T-helper 17 cell (primary cell): ENCODE results near the gene TGFB1. TPM values are rescaled to one million over a fixed set of nuclear protein-coding genes. Genes with fewer than 3 reads are reported as not detected.

Source experiments
- ATAC-seq: fragments of 150-1000 bp; cut with Tn5 transposase; 2 replicates; pipeline ENCODE4 v1.10.0; 2021; ENCODE audit warnings: mild to moderate bottlenecking, moderate library complexity
- DNase-seq, 3 donors: peaks; one replicate each; pipeline versions ENCODE4 v3.0.0 to v3.0.0-alpha.2; 2020 to 2021
- H3K9me3 ChIP-seq: one replicate; pipeline ENCODE4 v1.7.0; 2013; ENCODE audit warnings: low read length, mild to moderate bottlenecking; ENCODE audit not compliant: control insufficient read depth, poor library complexity, severe bottlenecking
- H3K27ac Mint-ChIP-seq: one replicate; pipeline ENCODE4 v1.8.0; 2022; ENCODE audit warnings: mild to moderate bottlenecking, moderate library complexity, mixed read lengths
- H3K27me3 Mint-ChIP-seq: one replicate; pipeline ENCODE4 v1.8.0; 2022; ENCODE audit warnings: mixed read lengths
- H3K36me3 Mint-ChIP-seq: one replicate; pipeline ENCODE4 v1.8.0; 2022; ENCODE audit warnings: low read depth, mixed read lengths
- H3K4me1 Mint-ChIP-seq: one replicate; pipeline ENCODE4 v1.8.0; 2022; ENCODE audit warnings: mild to moderate bottlenecking, mixed read lengths
- H3K4me3 Mint-ChIP-seq: one replicate; pipeline ENCODE4 v1.8.0; 2022; ENCODE audit warnings: mild to moderate bottlenecking, moderate library complexity, mixed read lengths
- total RNA-seq, 4 donors: library from RNA in 2 of 4; stranded (reverse) in 2 of 4; gene quantifications; one replicate each; pipeline ENCODE4 v1.2.3 and lab custom pipeline; 2022 to 2026

The TGFB1 gene
- total RNA-seq, 2 donors from 2014 or later: 408 to 431 TPM

DNA sequence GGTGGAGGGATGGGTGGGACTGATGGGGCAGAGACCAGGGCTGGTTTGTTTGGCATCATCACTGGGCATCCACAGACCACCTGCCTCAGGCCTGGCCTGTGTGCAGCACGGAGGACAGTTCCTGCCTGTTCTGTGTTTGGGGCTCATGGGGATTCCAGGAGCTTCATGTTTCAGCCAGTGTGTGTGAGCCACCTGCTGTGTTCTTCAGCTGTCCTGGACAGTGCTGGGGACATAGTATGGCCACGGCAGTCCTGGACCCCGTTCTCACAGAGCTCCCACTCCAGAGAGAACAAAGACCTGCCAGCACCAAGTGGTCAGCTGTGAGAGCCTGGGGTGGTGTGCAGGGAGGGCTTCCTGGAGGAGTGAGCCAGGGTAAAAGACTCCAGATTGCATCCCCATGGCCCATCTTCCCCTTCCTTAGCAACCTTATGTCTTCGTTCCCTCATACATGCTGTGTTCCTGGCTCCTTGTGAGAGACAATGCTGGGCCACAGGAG is 45.7 kb downstream of the TGFB1 start:
- ATAC-seq: peak; percentile 4
- Mint-ChIP-seq H3K36me3 (peaks cover 19% of the 10 kb centered on the region), H3K4me3 (peak overlapping the region; percentile 100), H3K27ac (peak overlapping the region; percentile 100), H3K27me3 (no peaks in the 10 kb centered on the region), H3K4me1 (peaks cover 66% of the 10 kb centered on the region)
- H3K9me3 ChIP-seq: no peaks in the 10 kb centered on the region
- DNase-seq: no peak

DNA sequence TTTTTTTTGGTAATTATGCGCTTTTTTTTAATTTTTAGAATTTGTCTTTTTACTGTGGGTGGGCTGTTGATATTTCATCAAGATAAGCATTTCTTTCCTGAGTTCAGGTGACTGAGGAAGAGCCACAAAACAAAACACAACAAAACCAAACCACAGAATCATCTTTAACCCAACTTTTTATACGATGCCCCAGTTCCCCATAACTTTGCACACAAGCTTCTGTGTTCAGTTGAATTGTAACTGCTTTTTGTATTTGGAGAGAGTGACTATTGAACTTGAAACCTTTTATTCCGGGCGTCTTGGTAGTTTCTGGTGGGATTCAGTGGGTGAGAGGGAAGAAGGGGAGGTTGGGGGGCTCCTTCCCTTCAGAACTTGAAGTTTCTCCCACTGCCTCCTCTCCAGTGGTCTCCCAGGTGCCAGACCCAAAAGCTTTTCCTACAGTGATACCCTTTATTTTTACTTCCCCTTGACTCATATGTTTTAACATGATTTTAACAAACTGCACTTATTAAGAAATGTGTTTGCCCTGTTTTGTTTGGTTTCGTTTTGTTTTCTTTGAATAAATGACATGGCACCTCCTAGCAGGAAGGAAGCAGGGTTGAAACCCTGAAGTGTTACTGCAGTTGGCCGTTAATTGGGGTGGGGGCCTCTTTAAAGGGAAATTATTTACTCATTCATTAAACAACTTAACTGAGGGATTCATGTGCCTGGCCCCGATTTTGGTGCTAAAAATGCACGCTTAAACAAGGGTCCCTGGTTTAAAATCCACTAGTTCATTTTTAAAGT is 46.4 kb downstream of the TGFB1 start:
- no peaks in the 10 kb centered on the region for H3K9me3 ChIP-seq
- Mint-ChIP-seq H3K27me3 (no peaks in the 10 kb centered on the region), H3K4me1 (peaks cover 66% of the 10 kb centered on the region), H3K36me3 (peaks cover 22% of the 10 kb centered on the region), H3K27ac (peak overlapping the region; percentile 100), H3K4me3 (peak overlapping the region; percentile 100)
- peak; percentile 36 for ATAC-seq
- DNase-seq: no peak

DNA sequence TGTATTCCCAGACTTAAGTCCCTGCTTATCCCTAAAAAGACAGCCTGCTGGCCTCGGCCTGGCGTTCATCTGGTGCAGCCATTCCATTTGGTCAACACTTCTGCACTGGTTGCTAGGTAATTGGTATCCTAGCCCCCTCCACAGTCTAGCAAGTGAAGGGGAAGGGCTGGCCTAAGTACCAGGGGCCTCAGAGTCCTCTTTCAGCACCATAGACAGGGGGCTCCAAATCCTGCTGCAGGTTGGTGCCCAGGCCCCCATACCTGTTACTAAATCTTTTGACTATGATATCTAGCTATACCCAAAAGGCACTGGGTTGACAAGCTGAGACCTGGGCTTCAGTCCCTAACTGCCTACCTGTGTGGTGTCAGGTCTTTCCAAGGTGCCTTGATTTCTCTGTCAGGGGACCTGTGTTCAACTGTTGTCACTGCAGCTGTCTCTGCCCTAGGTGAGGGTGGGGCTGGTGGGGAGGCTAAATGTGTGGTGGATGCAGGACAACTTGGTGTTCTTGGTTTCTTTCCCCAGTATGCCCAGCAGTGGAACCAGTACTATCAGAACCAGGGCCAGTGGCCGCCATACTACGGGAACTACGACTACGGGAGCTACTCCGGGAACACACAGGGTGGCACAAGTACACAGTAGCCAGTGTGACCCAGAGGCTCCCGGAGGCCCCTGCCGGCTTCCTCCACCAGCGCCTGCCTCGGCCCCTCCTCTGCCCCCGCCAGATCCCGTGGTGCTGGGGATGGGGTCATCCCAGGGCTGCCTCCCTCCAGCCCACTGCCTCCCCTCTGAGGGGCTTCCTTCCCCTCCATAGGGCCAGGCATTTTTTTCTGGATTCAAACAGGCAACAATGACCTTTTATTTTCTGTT is 47.6 kb downstream of the TGFB1 start:
- no peaks in the 10 kb centered on the region for H3K27me3 Mint-ChIP-seq
- ATAC-seq (no peak), DNase-seq (no peak)
- no peaks in the 10 kb centered on the region for H3K9me3 ChIP-seq
- H3K36me3 Mint-ChIP-seq: peaks cover 22% of the 10 kb centered on the region
- H3K27ac Mint-ChIP-seq: peak overlapping the region; percentile 100
- peaks cover 70% of the 10 kb centered on the region for H3K4me1 Mint-ChIP-seq
- H3K4me3 Mint-ChIP-seq: peak overlapping the region; percentile 100

DNA sequence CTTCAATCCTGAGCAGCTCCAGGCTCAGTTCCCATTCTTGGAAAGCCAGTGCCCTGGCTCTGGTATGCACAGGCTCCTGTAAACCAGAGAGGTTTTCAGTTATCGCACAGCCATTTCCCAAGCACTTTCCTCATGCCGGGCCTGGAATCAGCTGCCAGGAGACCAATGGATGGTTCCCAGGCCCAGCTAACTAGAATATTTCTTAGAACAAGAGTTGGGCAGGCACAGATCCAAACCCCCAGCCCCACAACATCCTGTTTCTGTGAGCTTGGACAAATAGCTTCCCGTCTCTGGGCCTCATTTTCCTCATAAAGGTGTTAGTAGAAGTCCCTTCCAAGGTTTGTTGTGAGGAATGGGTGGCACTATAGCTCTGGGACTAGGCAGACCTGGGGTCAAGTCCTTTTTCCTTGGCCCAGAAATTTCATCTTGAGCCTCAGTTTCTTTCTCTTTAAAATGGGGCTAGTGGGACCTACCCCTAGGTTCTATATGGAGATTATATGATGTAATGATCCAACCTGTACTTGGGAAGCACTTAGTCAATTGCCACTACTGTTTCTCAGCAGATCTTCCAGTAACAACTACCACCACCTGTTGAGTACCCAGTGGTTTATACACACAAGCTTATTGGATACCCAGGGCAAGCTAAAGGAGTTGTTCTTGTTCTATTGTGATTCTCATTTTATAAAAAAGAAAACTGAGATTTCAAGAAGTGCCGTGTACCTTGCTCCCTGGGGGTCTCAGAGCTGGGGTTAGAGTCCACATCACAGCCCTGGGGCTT is 48.8 kb downstream of the TGFB1 start:
- no peaks in the 10 kb centered on the region for H3K27me3 Mint-ChIP-seq
- DNase-seq (no peak), ATAC-seq (no peak)
- peaks cover 70% of the 10 kb centered on the region for H3K4me1 Mint-ChIP-seq
- peak overlapping the region; percentile 100 for H3K27ac Mint-ChIP-seq
- peaks cover 15% of the 10 kb centered on the region for H3K36me3 Mint-ChIP-seq
- H3K4me3 Mint-ChIP-seq: peak overlapping the region; percentile 100
- no peaks in the 10 kb centered on the region for H3K9me3 ChIP-seq

DNA sequence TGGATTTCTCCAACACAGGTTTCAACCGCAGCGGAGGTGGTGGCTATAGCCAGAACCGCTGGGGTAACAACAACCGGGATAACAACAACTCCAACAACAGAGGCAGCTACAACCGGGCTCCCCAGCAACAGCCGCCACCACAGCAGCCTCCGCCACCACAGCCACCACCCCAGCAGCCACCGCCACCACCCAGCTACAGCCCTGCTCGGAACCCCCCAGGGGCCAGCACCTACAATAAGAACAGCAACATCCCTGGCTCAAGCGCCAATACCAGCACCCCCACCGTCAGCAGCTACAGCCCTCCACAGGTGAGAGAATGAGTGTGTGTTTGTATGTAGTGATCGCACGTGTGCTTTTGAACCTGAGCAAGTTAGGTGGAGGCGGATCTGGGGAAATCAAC is 49.8 kb downstream of the TGFB1 start:
- Mint-ChIP-seq H3K36me3 (peaks cover 15% of the 10 kb centered on the region), H3K4me1 (peaks cover 74% of the 10 kb centered on the region), H3K4me3 (peak overlapping the region; percentile 100), H3K27ac (peak overlapping the region; percentile 100), H3K27me3 (no peaks in the 10 kb centered on the region)
- no peaks in the 10 kb centered on the region for H3K9me3 ChIP-seq
- peak; percentile 27 for ATAC-seq
- no peak for DNase-seq

DNA sequence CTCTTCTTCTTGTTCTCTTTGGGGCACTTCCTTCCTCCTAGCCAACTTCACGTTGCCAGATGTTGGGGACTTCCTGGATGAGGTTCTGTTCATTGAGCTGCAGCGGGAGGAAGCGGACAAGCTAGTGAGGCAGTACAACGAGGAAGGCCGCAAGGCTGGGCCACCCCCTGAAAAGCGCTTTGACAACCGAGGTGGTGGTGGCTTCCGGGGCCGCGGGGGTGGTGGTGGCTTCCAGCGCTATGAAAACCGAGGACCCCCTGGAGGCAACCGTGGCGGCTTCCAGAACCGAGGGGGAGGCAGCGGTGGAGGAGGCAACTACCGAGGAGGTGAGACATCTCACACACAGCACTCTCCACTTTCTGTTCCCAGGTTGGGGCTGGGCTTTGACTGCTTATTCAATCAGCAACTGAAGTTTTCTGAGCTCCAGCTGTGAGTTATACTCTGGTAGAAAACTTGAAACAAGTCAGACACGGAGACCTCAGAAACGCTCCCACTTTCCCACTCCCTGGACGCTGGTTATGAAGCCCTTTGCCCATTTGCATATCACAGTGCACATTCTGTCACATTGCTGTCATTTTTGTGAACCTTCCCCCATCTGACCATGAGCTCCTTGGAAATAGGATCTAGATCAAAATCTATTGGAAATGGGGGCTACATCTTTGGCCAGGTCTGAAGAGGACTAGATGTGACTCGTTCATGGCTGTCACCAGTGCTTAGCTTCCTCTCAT is 50.9 kb downstream of the TGFB1 start:
- Mint-ChIP-seq H3K27ac (peak overlapping the region; percentile 100), H3K27me3 (no peaks in the 10 kb centered on the region), H3K4me3 (peak overlapping the region; percentile 100), H3K36me3 (peaks cover 15% of the 10 kb centered on the region), H3K4me1 (peaks cover 76% of the 10 kb centered on the region)
- DNase-seq (peak; percentile 49 to 58 (median 51)), ATAC-seq (peak; percentile 43)
- H3K9me3 ChIP-seq: no peaks in the 10 kb centered on the region

DNA sequence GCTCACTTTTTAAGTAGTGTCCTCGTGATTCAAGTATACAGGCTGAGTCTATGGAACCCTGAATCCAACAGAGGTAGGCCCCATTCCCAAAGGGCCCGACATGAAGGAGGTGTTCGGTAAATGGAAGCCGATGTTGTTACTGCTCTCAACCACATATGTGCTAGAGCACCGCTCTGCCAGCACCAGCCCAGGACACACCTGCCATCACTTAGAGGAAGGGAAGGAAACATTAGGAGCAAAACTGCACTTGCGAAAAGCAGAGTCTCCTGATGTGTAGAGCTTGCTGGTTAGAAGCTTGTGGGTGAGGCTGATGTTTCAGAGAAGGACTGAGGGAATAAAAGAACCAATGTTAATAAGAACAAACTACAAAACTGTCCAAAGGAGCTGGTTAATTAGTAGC is 53.2 kb downstream of the TGFB1 start:
- ATAC-seq (no peak), DNase-seq (no peak)
- H3K4me3 Mint-ChIP-seq: no peak overlapping the region
- no peaks in the 10 kb centered on the region for H3K27me3 Mint-ChIP-seq
- H3K9me3 ChIP-seq: no peaks in the 10 kb centered on the region
- H3K36me3 Mint-ChIP-seq: peaks cover 11% of the 10 kb centered on the region
- peaks cover 84% of the 10 kb centered on the region for H3K4me1 Mint-ChIP-seq
- H3K27ac Mint-ChIP-seq: peak overlapping the region; percentile 100

DNA sequence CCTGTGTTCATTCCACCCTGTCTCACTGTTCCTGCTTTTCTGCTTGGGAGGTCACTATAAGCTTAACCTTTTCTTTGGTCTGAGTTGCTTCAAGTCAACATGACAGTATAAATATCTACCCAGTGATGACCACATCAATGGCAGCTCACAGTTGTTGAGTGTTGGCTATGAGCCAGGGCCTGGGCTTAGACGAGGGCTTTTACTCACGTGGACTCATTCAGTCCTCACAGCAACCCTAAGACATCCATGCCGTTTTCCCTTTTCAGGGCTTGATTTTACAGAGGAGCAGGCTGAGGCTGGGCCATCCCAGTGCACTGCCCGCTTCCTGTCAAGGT is 54.0 kb downstream of the TGFB1 start:
- H3K36me3 Mint-ChIP-seq: peaks cover 13% of the 10 kb centered on the region
- peak; percentile 14 for ATAC-seq
- DNase-seq: peak in 2 of 3 donors; percentile 43 to 46
- H3K27ac Mint-ChIP-seq: peak overlapping the region; percentile 100
- peak overlapping the region; percentile 63 for H3K4me3 Mint-ChIP-seq
- peaks cover 80% of the 10 kb centered on the region for H3K4me1 Mint-ChIP-seq
- no peaks in the 10 kb centered on the region for H3K9me3 ChIP-seq
- no peaks in the 10 kb centered on the region for H3K27me3 Mint-ChIP-seq

DNA sequence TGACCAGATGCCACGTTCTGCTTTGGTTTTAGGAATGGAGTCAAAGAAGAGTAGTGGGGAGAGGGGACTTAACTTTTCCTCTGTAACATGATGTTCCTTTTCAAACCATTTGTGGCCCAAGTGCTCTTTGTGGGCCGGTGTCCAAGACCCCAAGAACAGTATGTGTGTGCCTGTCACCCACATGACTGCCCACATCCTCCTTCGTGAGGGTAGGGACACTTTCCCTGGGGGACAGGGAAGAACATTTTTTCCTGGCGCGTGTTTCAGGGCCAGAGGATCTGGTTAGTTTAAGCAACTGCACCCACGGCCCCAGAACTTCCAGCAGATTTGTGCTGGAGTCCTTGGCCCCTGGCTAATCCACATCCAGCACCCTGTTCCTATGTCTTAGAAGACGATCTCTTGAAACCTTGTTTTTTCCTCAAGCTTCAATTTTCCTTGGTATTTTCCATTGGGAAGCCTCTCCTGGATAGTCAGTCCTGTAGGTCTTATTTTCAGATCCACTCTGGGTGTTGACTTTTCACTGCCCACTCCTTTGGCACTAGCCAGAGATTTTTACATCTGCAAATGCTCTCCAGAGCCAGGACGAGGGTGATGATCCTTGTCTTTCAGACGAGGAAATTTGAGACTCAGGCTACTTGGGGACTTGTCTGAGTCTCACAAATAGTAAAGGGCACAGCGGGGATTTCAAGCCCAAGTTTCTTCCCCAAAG is 54.5 kb downstream of the TGFB1 start:
- no peak for ATAC-seq
- Mint-ChIP-seq H3K4me3 (peak overlapping the region; percentile 63), H3K36me3 (peaks cover 15% of the 10 kb centered on the region), H3K27ac (peak overlapping the region; percentile 100), H3K27me3 (no peaks in the 10 kb centered on the region), H3K4me1 (peaks cover 78% of the 10 kb centered on the region)
- DNase-seq: no peak
- no peaks in the 10 kb centered on the region for H3K9me3 ChIP-seq

DNA sequence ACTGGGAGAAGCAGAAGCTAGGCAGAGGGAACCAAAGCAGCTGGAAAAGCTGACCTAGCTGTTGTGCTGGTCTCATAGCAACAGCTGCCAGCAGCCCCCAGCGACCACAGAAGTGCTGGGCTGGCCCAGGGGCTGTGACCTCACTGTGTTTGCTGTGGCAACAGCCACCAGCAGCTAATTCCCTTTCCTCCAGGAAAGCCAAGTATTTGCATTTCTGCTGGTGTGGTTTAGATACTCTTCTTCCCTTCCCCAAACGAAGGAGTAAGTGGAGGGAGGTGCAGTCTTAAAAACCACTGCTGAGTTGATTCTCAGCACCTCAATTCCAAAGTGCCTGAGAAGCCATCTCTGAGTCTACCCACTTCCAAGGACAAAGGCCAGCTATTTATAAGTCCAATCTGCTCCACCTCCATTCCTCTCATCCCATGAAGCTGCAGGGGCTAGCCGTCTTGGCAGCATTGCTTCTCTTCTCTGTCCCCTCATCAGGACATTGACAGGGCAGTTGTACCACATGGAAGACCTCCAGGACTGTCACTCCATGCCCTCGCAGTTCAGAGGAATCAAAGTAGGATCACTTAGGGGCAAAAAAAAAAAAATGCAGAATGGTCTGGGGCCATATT is 55.3 kb downstream of the TGFB1 start:
- ATAC-seq (peak; percentile 66), DNase-seq (peak in 2 of 3 donors; percentile 54 to 63)

DNA sequence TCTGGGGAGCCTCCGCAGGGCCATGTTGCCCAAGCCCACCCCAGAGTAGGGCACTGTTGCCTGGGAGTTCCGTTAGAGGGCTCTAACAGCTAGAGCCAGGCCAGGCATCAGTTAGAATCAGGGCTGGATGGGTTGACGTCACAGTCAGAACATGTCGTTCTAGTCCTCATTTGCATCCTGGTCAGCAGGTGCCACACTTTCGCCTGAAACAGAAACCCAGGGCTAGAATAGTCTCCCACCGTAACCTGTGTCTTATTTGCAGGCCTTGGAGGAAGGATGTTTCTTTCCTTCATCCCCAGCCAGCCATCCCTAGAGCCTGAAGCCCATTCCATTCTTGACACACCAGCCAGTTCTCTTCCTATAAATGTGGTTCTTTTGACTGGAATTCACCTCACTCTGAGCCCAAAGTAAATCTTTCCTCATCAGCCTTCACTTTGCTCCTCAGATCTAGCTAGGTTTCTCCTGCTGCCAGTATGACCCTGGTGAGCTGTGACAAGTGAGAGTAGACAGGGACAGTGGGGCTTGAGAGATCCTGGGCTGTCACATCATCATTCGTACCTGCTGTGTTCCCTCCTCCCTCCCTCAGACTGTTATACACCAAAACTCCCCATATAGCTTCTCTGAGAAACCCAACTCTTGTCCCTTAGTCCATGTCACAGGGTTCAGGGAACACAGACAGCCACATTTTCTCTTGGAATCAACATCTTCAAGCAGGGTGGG is 55.9 kb downstream of the TGFB1 start:
- Mint-ChIP-seq H3K36me3 (peaks cover 11% of the 10 kb centered on the region), H3K4me1 (peaks cover 66% of the 10 kb centered on the region), H3K27me3 (no peaks in the 10 kb centered on the region), H3K4me3 (peak overlapping the region; percentile 77), H3K27ac (peak overlapping the region; percentile 100)
- H3K9me3 ChIP-seq: no peaks in the 10 kb centered on the region
- ATAC-seq (peak; percentile 55), DNase-seq (no peak)

More for the DNA sequence above, 55.3 kb downstream of the TGFB1 start:
- H3K36me3 Mint-ChIP-seq: peaks cover 13% of the 10 kb centered on the region
- no peaks in the 10 kb centered on the region for H3K27me3 Mint-ChIP-seq
- H3K9me3 ChIP-seq: no peaks in the 10 kb centered on the region
- H3K4me3 Mint-ChIP-seq: peak overlapping the region; percentile 77
- H3K27ac Mint-ChIP-seq: peak overlapping the region; percentile 100
- H3K4me1 Mint-ChIP-seq: peaks cover 73% of the 10 kb centered on the region
